ENCODE measurements around the gene TXNL1. TPM values are rescaled to one million over a fixed set of nuclear protein-coding genes. Genes with fewer than 3 reads are reported as not detected.

TXNL1 gene
- total RNA-seq, 2 donors from 2014 or later, result 47.1 to 52.8 TPM

- no peak overlapping the region for H3K4me3 ChIP-seq
- H3K27me3 ChIP-seq (replicated peaks; ENCODE audit: insufficient read depth), result no peaks in the 10 kb centered on the region
- ATAC-seq (ENCODE audit: insufficient number of reproducible peaks, low FRiP score, low read depth) (no peak), DNase-seq (ENCODE audit: low spot score) (no peak)
- no peak overlapping the region for H3K27ac ChIP-seq
- no peaks in the 10 kb centered on the region for H3K4me1 ChIP-seq (ENCODE audit: control insufficient read depth in 1 of 2, low read depth in 2 of 2)
- no peaks in the 10 kb centered on the region for H3K9me3 ChIP-seq
- no peak for TF ChIP-seq CTCF (IDR thresholded peaks at IDR 0.05)
- no peaks in the 10 kb centered on the region for H3K36me3 ChIP-seq
These were observed 74.8 kb downstream of the TXNL1 start for GRCh38 chr18:56563568-56563967.

- Histone ChIP-seq H3K27ac (no peak overlapping the region), H3K36me3 (no peaks in the 10 kb centered on the region), H3K4me3 (no peak overlapping the region), H3K9me3 (no peaks in the 10 kb centered on the region), H3K4me1 (ENCODE audit: control insufficient read depth in 1 of 2, low read depth in 2 of 2) (no peaks in the 10 kb centered on the region), H3K27me3 (replicated peaks; ENCODE audit: insufficient read depth) (no peaks in the 10 kb centered on the region)
- TF ChIP-seq CTCF (IDR thresholded peaks at IDR 0.05), result no peak
- DNase-seq (ENCODE audit: low spot score) (no peak), ATAC-seq (ENCODE audit: insufficient number of reproducible peaks, low FRiP score, low read depth) (no peak)
These were observed 75.9 kb downstream of the TXNL1 start for GRCh38 chr18:56562479-56562878.

GRCh38 chr18:56560992-56561391, 77.4 kb downstream of the TXNL1 start:
- H3K9me3 ChIP-seq, result no peaks in the 10 kb centered on the region
- DNase-seq (ENCODE audit: low spot score) (no peak), ATAC-seq (ENCODE audit: insufficient number of reproducible peaks, low FRiP score, low read depth) (no peak)
- TF ChIP-seq CTCF (IDR thresholded peaks at IDR 0.05), result no peak
- H3K27ac ChIP-seq, result no peak overlapping the region
- H3K4me1 ChIP-seq (ENCODE audit: control insufficient read depth in 1 of 2, low read depth in 2 of 2), result no peaks in the 10 kb centered on the region
- H3K36me3 ChIP-seq, result no peaks in the 10 kb centered on the region
- H3K27me3 ChIP-seq (replicated peaks; ENCODE audit: insufficient read depth), result no peaks in the 10 kb centered on the region
- H3K4me3 ChIP-seq, result no peak overlapping the region

- Histone ChIP-seq H3K4me1 (ENCODE audit: control insufficient read depth in 1 of 2, low read depth in 2 of 2) (peaks cover 0 to 4% of the 10 kb centered on the region in 2 donors), H3K27me3 (replicated peaks; ENCODE audit: insufficient read depth) (no peaks in the 10 kb centered on the region), H3K9me3 (no peaks in the 10 kb centered on the region), H3K27ac (no peak overlapping the region), H3K4me3 (no peak overlapping the region), H3K36me3 (no peaks in the 10 kb centered on the region)
- ATAC-seq (ENCODE audit: insufficient number of reproducible peaks, low FRiP score, low read depth) (no peak), DNase-seq (ENCODE audit: low spot score) (no peak)
- no peak for TF ChIP-seq CTCF (IDR thresholded peaks at IDR 0.05)
These were observed 79.3 kb downstream of the TXNL1 start for GRCh38 chr18:56559044-56559443.

- H3K4me1 ChIP-seq (ENCODE audit: control insufficient read depth in 1 of 2, low read depth in 2 of 2), result peaks cover 0 to 4% of the 10 kb centered on the region in 2 donors
- ATAC-seq (ENCODE audit: insufficient number of reproducible peaks, low FRiP score, low read depth) (no peak), DNase-seq (ENCODE audit: low spot score) (no peak)
- H3K4me3 ChIP-seq, result no peak overlapping the region
- no peaks in the 10 kb centered on the region for H3K27me3 ChIP-seq (replicated peaks; ENCODE audit: insufficient read depth)
- no peaks in the 10 kb centered on the region for H3K36me3 ChIP-seq
- H3K9me3 ChIP-seq, result no peaks in the 10 kb centered on the region
- H3K27ac ChIP-seq, result no peak overlapping the region
- no peak for TF ChIP-seq CTCF (IDR thresholded peaks at IDR 0.05)
These were observed 81.5 kb downstream of the TXNL1 start for GRCh38 chr18:56556907-56557306.

Measured in thoracic aorta (tissue), 2 donors.